SK-N-MC (cell line): ENCODE measurements around the gene AP3B1.

Experiments
- EZH2 ChIP-seq: fragments of 200-600 bp; sonication (generic); IDR thresholded peaks from one replicate; pipeline ENCODE4 v1.6.1; 2017; ENCODE audit warnings: antibody characterized with exemption
- FOXP2 ChIP-seq: optimal IDR thresholded peaks from 2 replicates; pipeline ENCODE3; 2011; ENCODE audit warnings: mild to moderate bottlenecking, moderate library complexity; ENCODE audit not compliant: insufficient read depth; ENCODE audit errors: extremely low read length, control extremely low read depth
- POLR2AphosphoS5 ChIP-seq: IDR thresholded peaks from 2 replicates; pipeline ENCODE4 v1.6.1; 2012; ENCODE audit warnings: mild to moderate bottlenecking, low read depth, low read length, borderline replicate concordance

DNA sequence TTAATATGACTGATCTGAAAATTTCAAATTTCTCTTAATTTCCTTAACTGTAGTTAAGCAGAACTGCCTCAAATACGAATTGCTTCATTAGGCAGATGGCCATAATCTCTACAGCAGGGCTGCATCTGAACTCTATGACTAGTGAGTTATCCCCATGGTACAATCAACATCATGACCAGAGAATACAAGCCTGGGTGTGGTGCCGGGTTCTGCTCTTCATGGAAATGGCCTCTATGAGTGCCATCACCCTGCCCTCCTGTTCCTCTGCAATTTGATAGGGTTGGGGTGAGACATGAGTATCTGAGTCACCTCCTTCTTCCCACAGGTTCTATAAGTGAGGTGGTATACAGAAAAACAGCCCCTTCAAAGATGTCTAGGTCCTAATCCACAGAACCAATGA lies 235.9 kb downstream of the AP3B1 start:
- TF ChIP-seq EZH2, result no peak
- no peak for TF ChIP-seq POLR2AphosphoS5
- no peak for TF ChIP-seq FOXP2
